PC-3 (cell line): ENCODE data around the gene SLFNL1. TPM values are rescaled to one million over a fixed set of nuclear protein-coding genes. Genes with fewer than 3 reads are reported as not detected.

Experiments
- ATAC-seq: fragments of 200-7000 bp; cut with Tn5 transposase; 2 replicates; pipeline ENCODE4 v1.9.1; 2020; ENCODE audit warnings: mild to moderate bottlenecking, moderate library complexity
- BruUV-seq: library from RNA; stranded (reverse); fragments of 400-500 nt; replicated peaks from 2 replicates; lab custom pipeline; 2021; lab: Mats Ljungman, UMichigan
- CTCF ChIA-PET: fragments of 300-600 bp; sonication (Branson Sonifier 250); formaldehyde crosslinking; loops from one replicate; lab custom pipeline; 2022; ENCODE audit warnings: antibody characterized with exemption; lab: Charles Lee
- POLR2A ChIA-PET: fragments of 300-600 bp; sonication (Branson Sonifier 250); formaldehyde crosslinking; loops from one replicate; lab custom pipeline; 2022; ENCODE audit warnings: antibody characterized with exemption; ENCODE audit not compliant: unreplicated experiment; lab: Charles Lee
- DNase-seq: peaks from one replicate; pipeline ENCODE4 v3.0.0-alpha.2; 2015
- H2AFZ ChIP-seq: fragments of 300-600 bp; sonication (generic); 2 replicates; pipeline ENCODE4 v1.6.0; 2016; ENCODE audit warnings: antibody characterized with exemption, low read length
- H3F3A ChIP-seq: fragments of 300-600 bp; sonication (generic); one replicate; pipeline ENCODE4 v1.6.0; 2017; ENCODE audit warnings: antibody characterized with exemption, low read length, control low read depth, mild to moderate bottlenecking; ENCODE audit not compliant: unreplicated experiment
- H3K27ac ChIP-seq: fragments of 300-600 bp; sonication (generic); 2 replicates; pipeline ENCODE4 v1.5.1; 2016; ENCODE audit warnings: mild to moderate bottlenecking, low read length
- H3K27me3 ChIP-seq: fragments of 300-600 bp; sonication (generic); 2 replicates; pipeline ENCODE4 v1.6.1; 2016; ENCODE audit warnings: low read length, mixed read lengths
- H3K36me3 ChIP-seq: fragments of 300-600 bp; sonication (generic); 2 replicates; pipeline ENCODE4 v1.6.1; 2016; ENCODE audit warnings: low read depth, mixed run types, low read length, mixed read lengths
- H3K4me1 ChIP-seq: fragments of 300-600 bp; sonication (generic); 2 replicates; pipeline ENCODE4 v1.5.1; 2016; ENCODE audit warnings: low read length; ENCODE audit not compliant: insufficient read depth
- H3K4me2 ChIP-seq: fragments of 300-600 bp; sonication (generic); 2 replicates; pipeline ENCODE4 v1.6.0; 2016; ENCODE audit warnings: low read length
- H3K4me3 ChIP-seq: fragments of 300-600 bp; sonication (generic); 2 replicates; pipeline ENCODE4 v1.5.1; 2016; ENCODE audit warnings: mild to moderate bottlenecking, low read length, mixed read lengths
- H3K79me2 ChIP-seq: fragments of 300-600 bp; sonication (generic); 2 replicates; pipeline ENCODE4 v1.6.1; 2017; ENCODE audit warnings: low read length, mixed read lengths
- H3K9ac ChIP-seq: fragments of 300-600 bp; sonication (generic); 2 replicates; pipeline ENCODE4 v1.6.0; 2016; ENCODE audit warnings: mild to moderate bottlenecking, low read length
- H3K9me2 ChIP-seq: fragments of 300-600 bp; sonication (generic); replicated peaks from 2 replicates; pipeline ENCODE4 v1.6.1; 2016; ENCODE audit warnings: mixed run types, low read length, mixed read lengths
- H3K9me3 ChIP-seq: fragments of 300-600 bp; sonication (generic); 2 replicates; pipeline ENCODE4 v1.6.1; 2016; ENCODE audit warnings: low read length, mixed read lengths
- H4K20me1 ChIP-seq: fragments of 300-600 bp; sonication (generic); 2 replicates; pipeline ENCODE4 v1.6.1; 2016; ENCODE audit warnings: low read length, mixed read lengths
- EZH2 ChIP-seq: fragments of 300-600 bp; sonication (generic); IDR thresholded peaks from one replicate; pipeline ENCODE4 v1.6.1; 2017; ENCODE audit warnings: antibody characterized with exemption, mild to moderate bottlenecking, low read length; ENCODE audit not compliant: unreplicated experiment
- EZH2phosphoT487 ChIP-seq: fragments of 300-600 bp; sonication (generic); IDR thresholded peaks from 2 replicates; pipeline ENCODE4 v1.6.1; 2018; ENCODE audit warnings: mild to moderate bottlenecking, antibody characterized with exemption, low read length, borderline replicate concordance
- intact Hi-C: fragments of 100-400 bp; cut with micrococcal nuclease; formaldehyde crosslinking; loops from 2 replicates; pipeline ENCODE4 v1.9.0; 2023
- total RNA-seq: library from RNA; depleted of rRNA; stranded (reverse); fragments of >200 nt; gene quantifications from 2 replicates; pipeline ENCODE4 v1.2.3, GENCODE V29; 2014
- TF ChIP-seq, protein P1 (sequence below): fragments of 300-600 bp; sonication (generic); conservative IDR thresholded peaks from 2 replicates; pipeline ENCODE4 v1.5.1; 2017; ENCODE audit warnings: antibody characterized with exemption, low read depth, mild to moderate bottlenecking, low read length

SLFNL1 gene
- total RNA-seq, 1 experiment from 2014 or later: 0.22 TPM

- Histone ChIP-seq H3K27ac (no peak overlapping the region), H3K79me2 (no peaks in the 10 kb centered on the region), H4K20me1 (no peaks in the 10 kb centered on the region), H3K4me2 (no peak overlapping the region), H3K9ac (no peak overlapping the region), H3K9me3 (no peaks in the 10 kb centered on the region), H3K4me1 (no peaks in the 10 kb centered on the region), H3F3A (peaks cover 4% of the 10 kb centered on the region), H3K36me3 (no peaks in the 10 kb centered on the region; the same call in 1 of the 2 replicates), H2AFZ (no peak overlapping the region), H3K9me2 (no peaks in the 10 kb centered on the region), H3K4me3 (no peak overlapping the region), H3K27me3 (no peaks in the 10 kb centered on the region)
- ChIA-PET POLR2A (no interaction called here), CTCF (no interaction called here)
- TF ChIP-seq EZH2phosphoT487 (no peak), EZH2 (no peak)
- TF ChIP-seq, protein P1, sequence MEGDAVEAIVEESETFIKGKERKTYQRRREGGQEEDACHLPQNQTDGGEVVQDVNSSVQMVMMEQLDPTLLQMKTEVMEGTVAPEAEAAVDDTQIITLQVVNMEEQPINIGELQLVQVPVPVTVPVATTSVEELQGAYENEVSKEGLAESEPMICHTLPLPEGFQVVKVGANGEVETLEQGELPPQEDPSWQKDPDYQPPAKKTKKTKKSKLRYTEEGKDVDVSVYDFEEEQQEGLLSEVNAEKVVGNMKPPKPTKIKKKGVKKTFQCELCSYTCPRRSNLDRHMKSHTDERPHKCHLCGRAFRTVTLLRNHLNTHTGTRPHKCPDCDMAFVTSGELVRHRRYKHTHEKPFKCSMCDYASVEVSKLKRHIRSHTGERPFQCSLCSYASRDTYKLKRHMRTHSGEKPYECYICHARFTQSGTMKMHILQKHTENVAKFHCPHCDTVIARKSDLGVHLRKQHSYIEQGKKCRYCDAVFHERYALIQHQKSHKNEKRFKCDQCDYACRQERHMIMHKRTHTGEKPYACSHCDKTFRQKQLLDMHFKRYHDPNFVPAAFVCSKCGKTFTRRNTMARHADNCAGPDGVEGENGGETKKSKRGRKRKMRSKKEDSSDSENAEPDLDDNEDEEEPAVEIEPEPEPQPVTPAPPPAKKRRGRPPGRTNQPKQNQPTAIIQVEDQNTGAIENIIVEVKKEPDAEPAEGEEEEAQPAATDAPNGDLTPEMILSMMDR: no peak
- ATAC-seq: no peak
- intact Hi-C loops: no loop called here
- DNase-seq: no peak
- no TSS peak for BruUV-seq
Measured at GRCh38 chr1:41020109-41020576, 1.4 kb downstream of the SLFNL1 start.

DNA sequence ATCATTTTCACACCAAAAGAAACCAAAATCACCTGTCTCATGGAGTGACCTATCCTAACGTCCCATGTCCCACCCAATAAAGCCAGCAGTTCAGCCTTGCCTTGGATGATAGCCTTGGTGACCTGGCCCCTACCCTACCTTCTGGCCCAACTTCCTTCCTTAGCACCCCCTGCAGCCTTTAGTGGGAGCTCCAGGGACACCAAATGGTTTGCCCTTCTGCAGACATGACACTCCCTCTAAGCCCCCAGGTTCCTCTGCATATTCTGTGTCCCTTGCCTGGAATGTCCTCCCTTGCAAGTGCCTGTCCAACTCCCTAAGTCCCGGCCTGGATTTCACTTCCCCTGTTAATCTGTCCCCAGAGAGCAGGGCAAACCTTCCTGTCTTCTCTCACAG is 2.2 kb downstream of the SLFNL1 start:
- Histone ChIP-seq H3K4me2 (no peak overlapping the region), H3K4me1 (no peaks in the 10 kb centered on the region), H4K20me1 (no peaks in the 10 kb centered on the region), H3K27ac (no peak overlapping the region), H2AFZ (no peak overlapping the region), H3K79me2 (no peaks in the 10 kb centered on the region), H3K9me2 (no peaks in the 10 kb centered on the region), H3K36me3 (peaks cover 4% of the 10 kb centered on the region), H3K9ac (no peak overlapping the region), H3K9me3 (no peaks in the 10 kb centered on the region), H3K27me3 (no peaks in the 10 kb centered on the region), H3K4me3 (no peak overlapping the region), H3F3A (peaks cover 4% of the 10 kb centered on the region)
- no TSS peak for BruUV-seq
- ChIA-PET POLR2A (no interaction called here), CTCF (no interaction called here)
- no peak for ATAC-seq
- no peak for DNase-seq
- intact Hi-C loops: no loop called here
- TF ChIP-seq, protein P1: no peak
- TF ChIP-seq EZH2: no peak
- no peak for TF ChIP-seq EZH2phosphoT487

DNA sequence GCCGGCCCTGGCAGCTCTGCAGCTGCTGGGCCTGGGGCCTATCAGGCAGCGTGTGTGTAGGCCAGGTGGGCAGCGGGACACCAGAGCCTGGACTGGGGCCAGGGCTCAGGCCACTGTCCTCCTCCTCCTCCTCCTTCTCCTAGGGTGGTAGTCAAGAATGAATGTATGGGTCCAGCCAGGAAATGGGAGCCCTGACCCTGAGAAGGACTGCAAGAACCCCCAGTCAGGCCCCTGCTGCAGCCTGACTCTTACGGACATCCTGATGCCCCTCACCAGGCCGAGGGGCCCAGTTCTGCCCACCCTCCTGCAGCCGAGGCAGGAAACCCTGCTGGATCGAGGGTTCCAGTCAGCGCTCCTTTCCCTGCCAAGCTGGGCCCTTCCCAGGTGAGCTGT is 3.5 kb downstream of the SLFNL1 start:
- H3K27me3 ChIP-seq: no peaks in the 10 kb centered on the region
- intact Hi-C loops: no loop called here
- BruUV-seq: no TSS peak
- H2AFZ ChIP-seq: no peak overlapping the region
- no peak overlapping the region for H3K27ac ChIP-seq
- no peaks in the 10 kb centered on the region for H3K4me1 ChIP-seq
- no peaks in the 10 kb centered on the region for H3K79me2 ChIP-seq
- peaks cover 4% of the 10 kb centered on the region for H3F3A ChIP-seq
- H3K9ac ChIP-seq: no peak overlapping the region
- DNase-seq (no peak), ATAC-seq (no peak)
- H3K9me3 ChIP-seq: no peaks in the 10 kb centered on the region
- H3K4me2 ChIP-seq: no peak overlapping the region
- no peak overlapping the region for H3K4me3 ChIP-seq
- CTCF ChIA-PET: no interaction called here
- POLR2A ChIA-PET: no interaction called here
- H3K36me3 ChIP-seq: peaks cover 16% of the 10 kb centered on the region
- H3K9me2 ChIP-seq: no peaks in the 10 kb centered on the region
- TF ChIP-seq EZH2phosphoT487 (no peak), EZH2 (no peak)
- TF ChIP-seq, protein P1: no peak
- H4K20me1 ChIP-seq: no peaks in the 10 kb centered on the region
